Fibroblast of pulmonary artery (primary cell): ENCODE data around the gene LCN15.

Experiments used
- DNase-seq: peaks from one replicate; pipeline ENCODE4 v3.0.0-alpha.2; 2010; ENCODE audit warnings: low read depth
- H3K4me3 ChIP-seq: replicated peaks from 2 replicates; pipeline ENCODE4 v1.5.1; 2011; ENCODE audit warnings: low read depth, mild to moderate bottlenecking, control low read depth, low read length, moderate library complexity
- CTCF ChIP-seq: IDR thresholded peaks from 2 replicates; pipeline ENCODE4 v1.5.1; 2011; ENCODE audit warnings: mild to moderate bottlenecking, control low read depth, low read length, inconsistent platforms; ENCODE audit errors: missing control alignments

LCN15 gene

DNA sequence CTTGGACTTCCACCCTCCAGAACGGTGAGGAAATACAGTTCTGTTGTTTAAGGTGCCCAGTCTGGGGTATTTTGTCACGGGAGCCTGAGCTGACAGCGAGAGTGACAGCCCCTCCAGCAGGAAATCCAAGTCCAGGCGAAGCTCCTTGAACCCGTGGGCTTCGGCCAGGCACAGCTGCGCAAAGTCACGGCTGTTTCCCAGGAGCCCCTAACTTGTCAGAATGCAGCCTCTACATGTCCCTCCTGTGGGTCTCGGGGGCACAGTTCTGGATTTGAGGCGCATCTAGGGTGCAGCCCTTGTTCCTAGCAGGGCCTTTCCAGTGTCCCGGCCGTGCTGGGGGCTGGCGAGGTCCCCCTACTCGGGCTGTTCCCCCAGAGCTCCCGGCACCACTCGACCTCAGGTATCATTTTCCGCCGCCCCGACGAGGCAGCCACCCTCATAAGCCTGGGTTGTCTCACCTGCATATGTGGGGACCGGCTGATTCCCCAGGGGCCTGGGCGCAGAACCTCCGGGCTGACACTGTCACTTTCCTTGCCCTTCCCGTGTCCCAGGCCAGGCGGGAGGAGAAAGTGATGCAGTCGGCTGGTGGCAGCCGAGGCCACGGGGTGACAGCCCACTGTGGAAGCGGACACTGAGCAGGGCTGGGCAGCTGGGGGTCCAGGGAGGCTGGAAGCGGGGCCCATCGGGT, 10.8 kb downstream of the LCN15 start:
- TF ChIP-seq CTCF = no peak
- no peak for DNase-seq
- H3K4me3 ChIP-seq = no peak overlapping the region

- no peak for TF ChIP-seq CTCF
- no peak for DNase-seq
Observed at GRCh38 chr9:136751814-136752213, 12.5 kb downstream of the LCN15 start.

GRCh38 chr9:136751244-136751643, 13.1 kb downstream of the LCN15 start:
- no peak for DNase-seq
- H3K4me3 ChIP-seq = no peak overlapping the region
- TF ChIP-seq CTCF = no peak

More at GRCh38 chr9:136751814-136752213, 12.5 kb downstream of the LCN15 start:
- no peak overlapping the region for H3K4me3 ChIP-seq

- no peak for DNase-seq
- no peak overlapping the region for H3K4me3 ChIP-seq
- TF ChIP-seq CTCF = no peak
Observed at GRCh38 chr9:136750526-136750925, 13.8 kb downstream of the LCN15 start.

DNA sequence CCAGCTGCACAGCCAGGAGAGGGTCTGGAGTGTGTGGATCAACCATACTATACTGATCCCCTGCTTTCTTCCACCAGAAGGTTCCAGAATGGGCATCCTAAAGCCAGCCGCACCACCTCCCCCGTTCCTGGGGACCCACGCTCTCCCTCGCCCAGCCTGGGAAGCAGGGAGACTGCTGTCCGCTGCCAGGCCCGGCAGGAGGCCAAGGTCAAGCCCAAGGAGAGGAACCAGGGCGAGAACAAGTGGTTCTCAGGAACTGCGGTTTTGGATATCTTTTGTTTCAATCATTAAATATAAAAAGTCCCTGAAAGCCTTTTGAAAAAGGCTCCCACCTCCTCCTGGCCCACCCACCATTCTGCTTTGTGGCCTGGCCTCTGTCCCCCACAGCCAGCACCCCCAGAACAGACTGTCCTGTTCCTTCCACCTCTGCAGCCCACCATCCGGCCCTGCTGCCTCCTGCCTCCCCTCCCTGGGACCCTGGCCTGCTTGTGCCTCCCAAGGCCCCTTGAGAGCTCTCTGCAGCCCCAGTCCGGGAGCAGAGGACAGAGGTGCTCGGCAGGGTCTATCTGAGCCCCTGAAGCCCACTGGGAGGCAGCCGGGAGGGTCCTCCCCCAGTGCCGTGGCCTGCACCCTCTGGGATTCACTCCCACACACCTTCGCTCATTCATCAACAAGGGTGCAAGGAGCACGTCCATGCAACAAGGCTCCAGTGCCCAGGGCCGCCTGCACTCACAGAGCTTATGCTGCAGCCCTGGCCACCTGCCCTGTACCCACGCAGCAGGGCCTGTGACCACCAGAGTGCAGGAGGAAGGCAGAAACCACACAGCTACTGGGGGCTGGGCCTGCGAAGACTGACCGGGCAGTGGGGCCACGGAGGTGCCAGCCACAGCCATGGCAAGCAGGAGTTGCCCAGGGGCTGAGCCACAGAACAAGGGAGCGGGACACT, 15.4 kb downstream of the LCN15 start:
- TF ChIP-seq CTCF = no peak

DNA sequence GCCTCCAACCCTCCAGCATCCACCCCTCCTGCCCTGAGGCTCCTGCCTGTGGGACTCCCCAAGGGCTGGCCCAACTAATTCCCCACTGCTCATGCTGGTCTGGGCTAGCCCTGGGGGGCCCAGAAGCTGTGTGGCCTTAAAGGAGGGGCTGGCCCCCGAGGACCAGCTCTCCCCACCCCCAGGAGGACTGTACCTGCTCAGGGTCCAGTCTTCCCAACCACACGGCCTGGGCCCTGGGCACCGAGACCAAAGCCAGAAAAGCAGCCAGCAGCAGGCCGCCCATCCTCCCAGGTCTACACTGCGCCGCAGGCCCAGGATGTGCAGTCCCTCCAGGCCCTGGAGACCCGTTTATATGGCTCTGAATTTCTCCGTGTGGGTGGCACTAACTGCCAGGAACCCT, 16.1 kb downstream of the LCN15 start, which contains the start of gene LCN6:
TSS of gene LCN6 (minus strand) at position 325 of the 400 bp plus-strand sequence. CDS start at position 283, 42 bp downstream.
- TF ChIP-seq CTCF = no peak
- no peak within 1 kb of the TSS for H3K4me3 ChIP-seq
- DNase-seq = no peak

More for the DNA sequence above, 15.4 kb downstream of the LCN15 start:
- H3K4me3 ChIP-seq = no peak overlapping the region
- DNase-seq = no peak
